Retina (tissue), 1 donor: Measurements from ENCODE around the gene CNTNAP5.

ENCODE experiments used
- DNase-seq: peaks from one replicate; pipeline ENCODE4 v3.0.0-alpha.2; 2016

The CNTNAP5 gene

DNA sequence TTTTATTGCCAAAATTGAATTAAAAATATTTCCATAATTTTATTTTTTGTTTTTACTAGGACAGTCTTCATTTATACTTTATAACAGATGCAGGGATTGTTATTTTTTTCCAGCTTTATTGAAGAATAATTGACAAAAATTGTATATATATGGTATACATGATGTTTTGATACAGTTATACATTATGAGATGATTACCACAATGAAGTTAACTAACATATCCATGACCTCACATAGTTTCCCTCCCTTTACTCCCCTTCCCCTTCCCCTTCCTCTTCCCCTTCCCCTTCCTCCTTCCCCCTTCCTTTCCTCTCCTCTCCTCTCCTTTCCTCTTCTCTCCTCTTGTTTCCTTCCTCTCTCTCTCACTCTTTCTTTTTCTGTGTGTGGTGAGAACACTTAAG, 700.1 kb downstream of the CNTNAP5 start:
- no peak for DNase-seq

DNA sequence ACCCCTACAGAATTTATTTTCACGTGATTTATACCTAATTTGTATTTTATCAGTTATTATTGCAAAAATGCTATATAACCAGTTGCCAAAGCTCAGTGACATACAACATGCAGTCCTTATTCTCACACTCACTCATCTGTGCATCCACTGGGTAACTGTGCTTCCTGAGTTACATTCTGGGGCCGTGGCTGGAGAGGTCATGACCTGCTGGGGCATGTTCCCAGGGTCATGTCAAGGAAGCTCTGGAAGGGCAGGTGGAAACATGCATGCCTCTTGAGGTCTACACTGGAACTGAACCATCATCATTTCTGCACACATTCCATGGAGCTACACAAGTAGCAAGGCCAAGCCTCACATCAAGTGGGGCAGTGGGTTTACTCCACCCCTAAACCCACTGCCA, 715.5 kb downstream of the CNTNAP5 start:
- no peak for DNase-seq

DNA sequence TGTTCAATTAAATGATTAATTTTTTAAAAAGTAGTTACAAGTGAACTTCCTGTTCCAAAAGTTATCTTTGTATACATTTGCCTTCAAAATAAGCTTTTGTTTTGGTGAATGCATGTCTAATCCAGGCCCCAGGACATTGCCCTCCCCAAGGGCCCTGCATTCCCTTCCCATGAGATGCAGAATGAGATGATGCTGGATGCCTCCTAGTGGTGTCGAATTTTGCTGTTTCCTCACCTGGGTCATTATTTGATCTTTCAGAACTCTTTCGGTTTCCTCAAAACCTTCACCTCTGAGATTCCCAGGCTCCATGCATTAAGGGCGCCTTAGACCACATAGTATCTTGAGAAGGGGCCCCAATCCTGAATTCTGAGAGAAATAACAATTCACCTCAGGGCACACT, 728.8 kb downstream of the CNTNAP5 start:
- DNase-seq: no peak

DNA sequence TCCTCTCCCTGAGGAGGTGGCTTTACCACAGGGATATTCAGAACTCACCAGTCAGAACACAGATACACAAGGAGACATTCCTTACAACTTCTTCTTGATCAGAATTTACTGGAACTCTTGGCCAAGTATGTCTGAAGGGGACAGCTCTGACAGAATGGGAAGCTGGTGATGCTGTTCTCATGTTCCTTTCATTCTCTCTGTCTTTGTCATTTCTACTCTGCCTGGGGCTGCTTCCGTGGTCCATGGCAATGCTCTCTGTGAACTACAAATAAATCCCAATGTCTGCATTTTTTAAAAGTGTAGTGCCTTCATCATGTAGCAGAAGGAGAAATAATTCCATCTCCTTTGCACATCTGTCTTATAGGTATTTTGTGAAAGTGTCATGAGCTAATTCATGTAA, 730.3 kb downstream of the CNTNAP5 start:
- no peak for DNase-seq

- DNase-seq: no peak
Measured at GRCh38 chr2:124756048-124756447, 731.0 kb downstream of the CNTNAP5 start.

- no peak for DNase-seq
Measured at GRCh38 chr2:124762388-124762787, 737.3 kb downstream of the CNTNAP5 start.

- peak; percentile 14 for DNase-seq
Measured at GRCh38 chr2:124763611-124764010, 738.5 kb downstream of the CNTNAP5 start.

DNA sequence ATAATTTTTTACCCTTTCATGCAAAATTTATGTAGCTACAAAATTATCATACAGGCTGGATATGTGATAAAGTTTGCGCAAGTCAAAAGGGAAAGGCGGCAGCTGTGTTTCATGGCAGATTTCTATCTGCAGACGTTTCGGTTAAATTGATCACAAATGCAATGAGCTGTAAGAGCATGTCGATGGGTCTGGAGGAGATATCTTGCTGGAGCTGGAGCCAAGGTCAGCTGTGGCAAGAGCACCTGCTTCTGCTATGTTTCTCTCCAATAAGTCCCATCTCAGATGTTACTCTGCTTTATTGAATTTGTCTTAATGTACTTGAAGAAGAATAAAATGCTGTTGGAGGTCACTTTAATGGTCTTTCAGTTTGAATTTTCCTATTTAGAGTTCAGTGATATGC, 749.7 kb downstream of the CNTNAP5 start:
- no peak for DNase-seq

GRCh38 chr2:124776332-124776731, 751.2 kb downstream of the CNTNAP5 start:
- no peak for DNase-seq

DNA sequence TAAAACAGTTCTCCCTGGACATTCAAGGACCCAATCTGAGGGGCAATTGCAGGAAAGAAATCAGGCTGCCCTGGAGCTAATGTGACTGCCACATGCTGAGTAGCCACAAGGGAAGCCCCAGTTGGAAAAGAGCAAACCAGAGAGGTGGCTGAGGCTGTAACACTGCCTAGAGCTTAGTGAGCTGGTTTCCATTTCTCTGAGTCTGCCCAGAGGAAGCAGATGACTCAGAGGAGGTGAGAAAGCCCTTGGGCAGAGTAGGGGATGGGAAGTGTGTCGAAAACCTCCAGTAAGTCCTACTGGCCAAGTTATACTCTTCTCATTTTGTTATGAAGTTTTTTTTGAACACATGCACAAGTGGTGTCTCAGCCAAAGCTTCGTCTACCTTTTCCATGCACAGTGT, 753.0 kb downstream of the CNTNAP5 start:
- DNase-seq: no peak

DNA sequence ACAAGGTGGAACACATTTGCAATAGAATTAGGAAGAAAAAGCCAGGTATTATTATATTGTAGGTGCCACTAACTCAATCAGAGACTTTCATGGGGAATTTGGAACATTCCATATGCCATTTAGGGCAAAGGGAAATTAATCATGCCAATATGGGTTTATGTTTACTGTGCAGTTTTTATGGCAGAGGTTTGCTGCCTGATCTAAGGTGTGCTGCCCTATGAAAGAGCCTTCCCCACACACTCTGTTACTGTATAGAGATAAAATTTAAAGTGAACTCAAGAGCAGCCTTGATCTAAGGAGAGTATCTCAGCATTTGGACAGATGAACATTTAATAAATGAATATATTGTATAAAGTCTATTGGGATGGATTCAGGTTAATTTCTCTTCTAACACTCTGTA, 771.6 kb downstream of the CNTNAP5 start:
- DNase-seq: no peak

- DNase-seq: no peak
Measured at GRCh38 chr2:124797049-124797448, 772.0 kb downstream of the CNTNAP5 start.

GRCh38 chr2:124798551-124798950, 773.5 kb downstream of the CNTNAP5 start:
- no peak for DNase-seq

DNA sequence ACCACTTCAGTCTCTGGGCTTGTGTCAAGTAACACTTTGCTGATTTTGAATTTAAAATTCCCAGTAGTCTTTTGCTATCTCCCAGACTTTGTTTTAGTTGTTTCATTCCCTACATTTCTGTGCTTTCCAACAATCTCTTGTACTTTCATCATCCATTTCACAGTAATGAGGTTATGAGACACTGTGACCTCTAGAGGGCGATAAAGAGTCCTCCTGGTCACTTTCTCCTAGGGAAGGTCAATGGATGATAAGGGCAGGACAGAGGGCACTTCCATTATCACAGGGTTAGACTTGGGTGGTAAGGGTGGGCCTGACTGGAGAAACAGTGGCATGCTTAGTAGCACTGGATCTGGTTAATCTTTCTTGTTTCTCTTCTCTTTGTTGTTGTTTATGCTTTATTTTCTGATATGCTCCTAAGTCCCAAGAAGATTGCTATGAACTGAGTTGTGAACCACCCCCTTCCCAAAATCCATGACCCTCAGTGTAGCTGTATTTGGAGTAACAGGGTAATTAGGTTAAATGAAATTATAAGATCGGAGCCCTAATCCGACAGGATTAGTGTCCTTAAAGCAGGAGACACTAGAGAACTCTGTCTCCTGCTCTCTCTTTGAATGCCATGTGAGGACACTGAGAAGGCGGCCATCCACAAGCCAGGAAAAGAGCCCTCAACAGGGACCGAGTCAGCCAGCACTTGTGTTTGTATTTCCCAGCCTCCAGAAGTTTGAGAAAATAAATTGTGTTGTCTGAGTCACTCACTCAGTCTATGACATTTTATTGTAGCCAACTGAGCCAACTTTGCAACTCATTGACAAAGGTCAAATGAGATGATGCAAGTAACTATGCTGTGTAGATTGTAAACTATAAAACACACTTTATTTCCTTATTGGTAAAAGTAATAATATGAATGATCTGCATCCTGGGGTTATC, 779.2 kb downstream of the CNTNAP5 start:
- DNase-seq: peak; percentile 35

DNA sequence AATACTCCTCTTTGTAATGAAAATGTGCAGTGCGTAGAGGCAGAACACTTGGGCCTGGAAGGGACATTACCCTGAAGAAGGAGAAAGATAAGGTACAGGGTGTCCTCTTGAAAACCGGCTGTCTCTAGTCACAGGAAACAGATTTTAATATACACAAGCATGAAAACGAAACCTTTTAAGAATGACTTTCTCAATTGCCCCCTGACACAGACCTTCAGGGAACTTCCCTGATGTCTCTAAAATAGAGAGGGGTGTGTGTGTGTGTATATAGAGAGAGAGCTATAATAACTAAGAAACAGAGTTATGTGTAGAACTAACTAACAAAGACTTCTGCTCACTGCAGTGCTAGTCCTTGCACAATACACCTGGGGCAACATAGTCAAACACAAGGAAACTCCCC, 780.0 kb downstream of the CNTNAP5 start:
- DNase-seq: no peak

DNA sequence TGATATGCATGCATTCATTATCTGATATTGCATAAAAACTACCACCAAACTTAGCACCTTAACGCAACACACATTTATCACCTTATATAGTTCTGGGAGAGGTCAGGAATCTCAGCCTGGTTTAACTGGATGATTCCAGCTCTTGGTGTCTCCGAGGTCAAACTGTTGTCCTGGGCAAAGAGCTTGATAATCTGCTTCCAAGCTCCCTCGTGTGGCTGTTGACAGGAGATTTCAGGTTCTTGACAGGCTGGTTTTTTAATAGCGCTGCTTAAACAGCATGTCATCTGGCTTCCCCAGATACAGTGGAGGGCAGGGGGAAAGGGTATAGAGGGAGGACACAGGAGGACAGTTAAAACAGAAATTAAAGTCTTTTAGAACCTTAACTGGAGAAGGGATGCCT, 785.0 kb downstream of the CNTNAP5 start:
- peak; percentile 45 for DNase-seq

- DNase-seq: no peak
Measured at GRCh38 chr2:124814968-124815745, 790.1 kb downstream of the CNTNAP5 start.

GRCh38 chr2:124816007-124816406, 790.9 kb downstream of the CNTNAP5 start:
- no peak for DNase-seq

DNA sequence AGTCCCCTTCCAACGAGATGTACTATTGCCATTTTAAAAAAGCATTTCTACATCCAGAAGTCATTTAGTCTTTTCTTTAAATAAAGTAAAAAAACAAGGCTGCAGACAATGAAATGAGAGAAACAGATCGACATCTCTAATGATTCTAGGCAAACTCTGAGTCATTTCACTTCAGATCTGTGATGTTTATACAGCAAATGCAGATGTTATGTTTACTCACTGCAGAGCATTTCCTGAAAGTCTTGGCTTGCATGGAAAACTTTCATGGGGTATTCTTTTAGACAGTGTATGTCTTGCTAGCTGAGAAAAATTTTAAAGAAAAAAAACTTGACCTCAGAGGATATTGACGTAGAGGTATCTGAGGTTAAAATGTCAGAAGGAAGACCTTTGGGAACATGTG, 797.4 kb downstream of the CNTNAP5 start:
- no peak for DNase-seq

- DNase-seq: no peak
Measured at GRCh38 chr2:124824441-124824840, 799.4 kb downstream of the CNTNAP5 start.

DNA sequence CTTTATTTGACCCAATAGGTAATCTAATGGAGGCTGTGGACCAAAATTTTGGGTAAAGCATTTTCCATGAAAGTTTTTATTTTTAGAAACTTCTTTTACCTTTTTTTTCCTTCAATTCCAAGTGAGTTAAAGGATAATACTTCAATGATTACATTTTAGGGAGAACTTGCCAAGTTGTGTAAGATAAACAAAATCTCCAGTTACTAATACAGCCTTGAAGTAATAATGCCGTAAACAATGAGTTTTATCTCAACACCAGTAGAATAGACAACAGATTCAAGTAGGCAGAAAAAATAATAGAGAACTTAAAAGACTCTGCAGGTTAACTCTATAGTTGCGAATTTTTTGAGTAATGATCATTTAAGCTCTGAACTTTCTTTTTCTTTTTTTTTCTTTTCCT, 807.4 kb downstream of the CNTNAP5 start:
- DNase-seq: no peak

GRCh38 chr2:124834331-124834730, 809.2 kb downstream of the CNTNAP5 start:
- no peak for DNase-seq

DNA sequence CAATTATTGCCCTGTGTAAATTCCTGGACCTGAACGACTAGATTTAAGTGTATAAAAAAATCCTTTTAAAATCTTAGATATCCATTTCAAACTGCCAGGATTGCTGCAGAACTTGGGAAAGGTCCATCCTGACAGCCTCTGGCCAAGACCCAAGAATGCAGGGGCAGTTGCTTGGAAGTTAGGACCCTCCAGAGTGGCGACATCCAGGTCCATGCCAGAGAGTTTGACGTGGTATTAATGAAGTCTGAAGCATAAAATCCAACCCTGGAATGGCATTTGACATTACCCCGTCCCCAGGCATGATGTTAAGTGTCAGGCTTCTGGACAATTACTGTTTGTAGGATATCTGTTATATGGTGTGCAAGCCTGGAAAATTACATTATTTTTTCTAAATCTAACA, 810.2 kb downstream of the CNTNAP5 start:
- DNase-seq: no peak

GRCh38 chr2:124836416-124836815, 811.3 kb downstream of the CNTNAP5 start:
- DNase-seq: no peak
